ENCODE results near the gene HSPG2. TPM values are rescaled to one million over a fixed set of nuclear protein-coding genes. Genes with fewer than 3 reads are reported as not detected.

Gene HSPG2
- total and polyA plus RNA-seq, 2 experiments from 2014 or later: 72.4 to 81.2 TPM

DNA sequence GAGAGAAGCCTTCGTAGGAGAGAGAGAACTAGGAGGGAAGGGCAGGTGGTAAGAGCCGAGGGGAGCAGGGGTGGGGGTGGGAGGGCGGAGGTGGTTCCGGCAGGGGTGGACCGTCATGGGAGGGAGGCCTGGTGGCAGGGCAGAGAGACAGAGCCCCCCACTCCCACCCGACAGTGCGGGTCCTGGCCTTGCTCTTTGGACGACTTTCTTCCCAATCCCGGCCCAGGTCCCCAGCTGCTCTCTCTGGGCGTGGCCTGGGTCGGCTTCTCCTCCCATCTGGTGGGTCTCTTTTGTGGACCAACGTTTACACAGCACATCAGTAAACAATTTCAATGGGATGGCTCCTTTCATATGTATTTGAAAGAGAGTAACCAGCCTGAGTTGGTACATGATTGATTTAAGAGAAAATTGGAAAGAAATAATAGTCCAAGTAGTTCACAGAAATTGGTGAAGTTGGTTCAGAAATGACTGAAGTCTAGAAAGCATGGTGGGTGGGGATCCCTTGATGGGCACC lies 68.1 kb downstream of the HSPG2 start:
- Histone ChIP-seq H2AFZ (no peak overlapping the region), H3K27me3 (no peaks in the 10 kb centered on the region), H3K27ac (no peak overlapping the region), H3K36me3 (replicated peaks; ENCODE audit: insufficient read depth, low read depth) (no peaks in the 10 kb centered on the region), H3K9me2 (replicated peaks; ENCODE audit: insufficient read depth) (no peaks in the 10 kb centered on the region), H3K4me2 (no peak overlapping the region), H3K4me1 (ENCODE audit: insufficient read depth) (no peaks in the 10 kb centered on the region), H3K79me2 (no peaks in the 10 kb centered on the region), H3K4me3 (no peak overlapping the region), H3K9me3 (ENCODE audit: low read depth) (no peaks in the 10 kb centered on the region), H4K20me1 (ENCODE audit: insufficient read depth, poor library complexity, severe bottlenecking) (no peaks in the 10 kb centered on the region)
- TF ChIP-seq, protein P1, sequence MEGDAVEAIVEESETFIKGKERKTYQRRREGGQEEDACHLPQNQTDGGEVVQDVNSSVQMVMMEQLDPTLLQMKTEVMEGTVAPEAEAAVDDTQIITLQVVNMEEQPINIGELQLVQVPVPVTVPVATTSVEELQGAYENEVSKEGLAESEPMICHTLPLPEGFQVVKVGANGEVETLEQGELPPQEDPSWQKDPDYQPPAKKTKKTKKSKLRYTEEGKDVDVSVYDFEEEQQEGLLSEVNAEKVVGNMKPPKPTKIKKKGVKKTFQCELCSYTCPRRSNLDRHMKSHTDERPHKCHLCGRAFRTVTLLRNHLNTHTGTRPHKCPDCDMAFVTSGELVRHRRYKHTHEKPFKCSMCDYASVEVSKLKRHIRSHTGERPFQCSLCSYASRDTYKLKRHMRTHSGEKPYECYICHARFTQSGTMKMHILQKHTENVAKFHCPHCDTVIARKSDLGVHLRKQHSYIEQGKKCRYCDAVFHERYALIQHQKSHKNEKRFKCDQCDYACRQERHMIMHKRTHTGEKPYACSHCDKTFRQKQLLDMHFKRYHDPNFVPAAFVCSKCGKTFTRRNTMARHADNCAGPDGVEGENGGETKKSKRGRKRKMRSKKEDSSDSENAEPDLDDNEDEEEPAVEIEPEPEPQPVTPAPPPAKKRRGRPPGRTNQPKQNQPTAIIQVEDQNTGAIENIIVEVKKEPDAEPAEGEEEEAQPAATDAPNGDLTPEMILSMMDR (IDR thresholded peaks at IDR 0.05; ENCODE audit: poor library complexity): no peak
- TF ChIP-seq EZH2 (IDR thresholded peaks at IDR 0.05; ENCODE audit: borderline replicate concordance): no peak
- no peak for TF ChIP-seq EZH2phosphoT487 (IDR thresholded peaks at IDR 0.05; ENCODE audit: low read depth, severe bottlenecking, unreplicated experiment)
- DNase-seq (ENCODE audit: low spot score): no peak
- 81% methylated on average over 8 of the region's 12 CpGs for WGBS (ENCODE audit: low lambda C conversion rate, missing lambda C conversion rate)

DNA sequence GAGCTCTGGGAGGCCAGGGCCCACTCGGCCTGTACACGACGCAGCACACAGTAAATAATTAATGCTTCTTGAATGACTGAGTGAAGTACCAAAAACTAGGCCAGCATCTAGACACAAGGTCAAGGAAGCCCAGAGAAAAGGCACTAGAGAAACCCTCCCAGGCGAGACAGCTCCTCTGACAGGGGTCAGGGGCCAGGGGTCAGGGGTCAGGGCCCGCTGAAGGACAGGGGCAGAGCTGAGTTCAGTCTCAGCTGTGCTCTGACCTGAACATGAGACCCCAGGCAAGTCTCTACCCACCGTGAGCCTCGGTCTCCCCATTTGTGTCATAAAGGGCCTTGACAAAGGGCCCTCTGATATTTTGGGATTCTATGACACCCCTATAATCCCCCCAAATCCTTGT lies 68.6 kb downstream of the HSPG2 start:
- no peaks in the 10 kb centered on the region for H4K20me1 ChIP-seq (ENCODE audit: insufficient read depth, poor library complexity, severe bottlenecking)
- no peak overlapping the region for H3K4me2 ChIP-seq
- H3K79me2 ChIP-seq: no peaks in the 10 kb centered on the region
- H3K36me3 ChIP-seq (replicated peaks; ENCODE audit: insufficient read depth, low read depth): no peaks in the 10 kb centered on the region
- H3K9me3 ChIP-seq (ENCODE audit: low read depth): no peaks in the 10 kb centered on the region
- no peak for DNase-seq (ENCODE audit: low spot score)
- no peak overlapping the region for H3K4me3 ChIP-seq
- H3K9me2 ChIP-seq (replicated peaks; ENCODE audit: insufficient read depth): no peaks in the 10 kb centered on the region
- no peak overlapping the region for H3K27ac ChIP-seq
- 95% methylated on average over 7 of the region's 7 CpGs for WGBS (ENCODE audit: low lambda C conversion rate, missing lambda C conversion rate)
- no peaks in the 10 kb centered on the region for H3K4me1 ChIP-seq (ENCODE audit: insufficient read depth)
- no peaks in the 10 kb centered on the region for H3K27me3 ChIP-seq
- no peak overlapping the region for H2AFZ ChIP-seq
- TF ChIP-seq, protein P1 (IDR thresholded peaks at IDR 0.05; ENCODE audit: poor library complexity): no peak
- no peak for TF ChIP-seq EZH2phosphoT487 (IDR thresholded peaks at IDR 0.05; ENCODE audit: low read depth, severe bottlenecking, unreplicated experiment)
- no peak for TF ChIP-seq EZH2 (IDR thresholded peaks at IDR 0.05; ENCODE audit: borderline replicate concordance)

DNA sequence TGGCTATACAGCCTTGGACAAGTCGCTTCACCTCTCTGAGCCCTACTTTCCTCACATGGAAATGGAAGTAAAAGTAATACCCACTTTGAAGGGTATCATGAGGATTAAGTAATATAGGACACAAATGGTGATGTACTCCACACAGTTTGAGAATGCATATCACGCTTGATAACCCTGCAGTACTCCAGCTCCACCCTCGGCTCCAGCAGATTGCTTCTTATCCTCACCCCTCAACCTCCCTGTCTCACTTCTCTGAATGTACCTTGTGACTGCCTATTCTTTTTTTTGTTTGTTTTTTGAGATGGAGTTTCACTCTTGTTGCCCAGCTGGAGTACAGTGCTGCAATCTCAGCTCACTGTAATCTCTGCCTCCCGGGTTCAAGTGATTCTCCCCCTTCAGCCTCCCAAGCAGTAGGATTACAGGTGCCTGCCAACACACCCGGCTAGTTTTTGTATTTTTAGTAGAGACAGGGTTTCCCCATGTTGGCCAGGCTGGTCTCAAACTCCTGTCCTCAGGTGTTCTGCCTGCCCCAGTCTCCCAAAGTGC lies 69.6 kb downstream of the HSPG2 start:
- Histone ChIP-seq H3K9me3 (ENCODE audit: low read depth) (no peaks in the 10 kb centered on the region), H4K20me1 (ENCODE audit: insufficient read depth, poor library complexity, severe bottlenecking) (no peaks in the 10 kb centered on the region), H3K9me2 (replicated peaks; ENCODE audit: insufficient read depth) (no peaks in the 10 kb centered on the region), H2AFZ (no peak overlapping the region), H3K79me2 (no peaks in the 10 kb centered on the region), H3K27me3 (no peaks in the 10 kb centered on the region), H3K27ac (no peak overlapping the region), H3K4me1 (ENCODE audit: insufficient read depth) (no peaks in the 10 kb centered on the region), H3K4me3 (no peak overlapping the region), H3K36me3 (replicated peaks; ENCODE audit: insufficient read depth, low read depth) (no peaks in the 10 kb centered on the region), H3K4me2 (no peak overlapping the region)
- 81% methylated on average over 5 of the region's 5 CpGs for WGBS (ENCODE audit: low lambda C conversion rate, missing lambda C conversion rate)
- TF ChIP-seq, protein P1 (IDR thresholded peaks at IDR 0.05; ENCODE audit: poor library complexity): no peak
- TF ChIP-seq EZH2phosphoT487 (IDR thresholded peaks at IDR 0.05; ENCODE audit: low read depth, severe bottlenecking, unreplicated experiment) (no peak), EZH2 (IDR thresholded peaks at IDR 0.05; ENCODE audit: borderline replicate concordance) (no peak)
- DNase-seq (ENCODE audit: low spot score): no peak
